PC-9 (cell line): ENCODE results near the gene TMEM89.

Source experiments
- CTCF ChIP-seq: fragments of 200-600 bp; sonication (generic); conservative IDR thresholded peaks from 2 replicates; pipeline ENCODE4 v1.6.1; 2017; ENCODE audit warnings: mixed run types, antibody characterized with exemption, mild to moderate bottlenecking, moderate library complexity
- EZH2 ChIP-seq: fragments of 200-600 bp; sonication (generic); IDR thresholded peaks from 2 replicates; pipeline ENCODE4 v1.8.0; 2017; ENCODE audit warnings: antibody characterized with exemption, low read depth

DNA sequence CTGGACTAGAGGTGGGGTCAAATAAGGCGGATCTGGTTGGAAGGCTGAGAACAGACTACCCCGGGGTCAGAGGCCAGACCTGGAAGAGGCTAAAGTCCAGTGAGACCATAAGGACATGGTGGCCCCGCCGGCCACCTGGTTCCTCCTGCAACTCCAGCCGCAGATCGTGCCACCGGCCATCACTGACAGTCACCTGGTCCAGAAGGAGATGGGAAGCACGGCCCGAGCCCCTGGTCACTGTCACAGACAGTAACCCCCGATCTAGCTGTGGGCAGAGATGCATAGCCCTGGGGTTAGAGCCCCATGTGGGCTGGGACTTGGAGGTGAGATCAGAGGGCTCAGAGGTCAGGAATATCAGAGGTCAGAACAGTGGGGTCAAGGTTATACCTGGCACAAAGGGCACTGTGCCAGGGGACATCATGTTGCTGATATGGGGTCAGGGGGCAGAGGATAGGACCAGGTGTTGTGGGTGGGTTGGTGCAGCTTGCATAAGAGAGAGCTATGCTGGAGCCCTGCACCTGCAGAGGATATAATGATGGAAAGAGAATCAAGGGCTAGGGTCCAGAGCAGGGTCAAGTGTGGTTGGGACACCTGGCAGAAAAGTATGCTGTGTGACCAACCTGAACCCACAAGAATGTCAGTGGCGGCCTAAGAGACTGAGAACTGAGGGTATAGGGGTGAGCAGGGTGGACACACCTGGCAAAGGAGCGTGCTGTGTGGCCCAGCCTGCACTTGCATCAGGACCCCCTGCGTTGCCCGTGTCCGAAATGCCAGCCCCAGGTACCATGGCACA, 31.6 kb upstream of the TMEM89 start:
- TF ChIP-seq CTCF, result no peak
- TF ChIP-seq EZH2, result no peak
